Nephron progenitor cell (in vitro differentiated cells): Measurements from ENCODE around the gene DFFB.
"Not testable (repeated sequence)": the region's sequence is repeated elsewhere in the genome, so short reads cannot be mapped to it uniquely, and the experiment has no call there.

Source experiments
- DNase-seq: peaks from one replicate; pipeline ENCODE4 v3.0.0; 2021
- H3K27ac Mint-ChIP-seq: 2 replicates; pipeline ENCODE4 v1.8.0; 2021; ENCODE audit warnings: mild to moderate bottlenecking, moderate library complexity, mixed read lengths
- H3K27me3 Mint-ChIP-seq: 2 replicates; pipeline ENCODE4 v1.8.0; 2021; ENCODE audit warnings: mild to moderate bottlenecking, low read depth, mixed read lengths; ENCODE audit not compliant: poor library complexity
- H3K36me3 Mint-ChIP-seq: 2 replicates; pipeline ENCODE4 v1.8.0; 2021; ENCODE audit warnings: low read depth, mixed read lengths
- H3K4me1 Mint-ChIP-seq: 2 replicates; pipeline ENCODE4 v1.8.0; 2021; ENCODE audit warnings: mixed read lengths
- H3K4me3 Mint-ChIP-seq: 2 replicates; pipeline ENCODE4 v1.8.0; 2021; ENCODE audit warnings: mild to moderate bottlenecking, moderate library complexity, mixed read lengths
- H3K9me3 Mint-ChIP-seq: 2 replicates; pipeline ENCODE4 v1.8.0; 2021; ENCODE audit warnings: mild to moderate bottlenecking, moderate library complexity, mixed read lengths
- CTCF ChIP-seq: fragments of 200-600 bp; sonication (generic); IDR thresholded peaks from 2 replicates; pipeline ENCODE4 v1.5.0; 2021; ENCODE audit warnings: antibody characterized with exemption

Gene DFFB, protein sequence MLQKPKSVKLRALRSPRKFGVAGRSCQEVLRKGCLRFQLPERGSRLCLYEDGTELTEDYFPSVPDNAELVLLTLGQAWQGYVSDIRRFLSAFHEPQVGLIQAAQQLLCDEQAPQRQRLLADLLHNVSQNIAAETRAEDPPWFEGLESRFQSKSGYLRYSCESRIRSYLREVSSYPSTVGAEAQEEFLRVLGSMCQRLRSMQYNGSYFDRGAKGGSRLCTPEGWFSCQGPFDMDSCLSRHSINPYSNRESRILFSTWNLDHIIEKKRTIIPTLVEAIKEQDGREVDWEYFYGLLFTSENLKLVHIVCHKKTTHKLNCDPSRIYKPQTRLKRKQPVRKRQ

DNA sequence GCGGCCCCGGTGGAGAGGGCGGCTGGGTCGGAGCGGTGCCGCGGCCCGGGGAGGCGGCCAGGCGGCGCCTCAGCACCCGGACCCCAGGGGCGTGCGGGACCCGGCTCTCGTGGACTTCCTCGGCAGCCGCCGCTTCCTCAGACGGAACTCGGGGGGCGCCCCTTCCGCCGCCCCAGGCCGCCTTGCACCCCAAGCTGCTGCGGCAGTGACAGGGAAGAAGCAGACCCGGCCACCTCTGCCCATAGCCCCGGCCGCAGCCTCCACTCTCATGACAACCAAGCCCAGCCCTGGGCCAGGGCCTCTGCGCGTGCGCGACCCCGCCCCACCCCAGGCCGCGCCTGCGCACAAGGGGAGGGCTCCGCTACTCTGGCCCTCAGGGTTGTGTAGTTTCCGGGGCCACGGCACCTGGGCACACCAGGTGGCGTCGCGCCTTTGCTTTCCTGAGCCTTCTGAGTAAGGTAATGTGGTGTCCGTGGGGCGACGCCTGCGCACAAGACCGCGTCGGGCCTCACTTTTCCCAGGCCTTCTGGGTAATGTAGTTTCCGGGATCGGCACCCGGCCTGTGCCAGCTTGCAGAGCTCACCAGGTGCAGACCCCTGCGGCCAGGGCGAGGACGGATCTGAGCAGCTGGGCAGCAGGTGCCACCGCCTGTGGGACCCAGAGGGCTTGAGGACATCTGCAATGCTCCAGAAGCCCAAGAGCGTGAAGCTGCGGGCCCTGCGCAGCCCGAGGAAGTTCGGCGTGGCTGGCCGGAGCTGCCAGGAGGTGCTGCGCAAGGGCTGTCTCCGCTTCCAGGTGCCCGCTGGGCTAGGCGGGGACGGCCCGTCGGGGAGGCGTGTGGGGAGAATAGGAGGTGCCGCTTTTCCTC, at the start of gene DFFB, which contains the start of gene CEP104:
Gene DFFB (plus strand): TSS at position 554 of the 868 bp plus-strand sequence. CDS start 128 bp downstream, at position 682.
Gene CEP104 (minus strand): TSS at position 289 of the 868 bp plus-strand sequence. CDS start 4,804 bp downstream, outside the sequence.
- peaks cover 14% of the 10 kb centered on the region for H3K36me3 Mint-ChIP-seq
- peak; percentile 93 for DNase-seq
- TF ChIP-seq CTCF: no peak
- H3K27ac Mint-ChIP-seq: no peak within 1 kb of the TSS
- H3K4me1 Mint-ChIP-seq: peaks cover 27% of the 10 kb centered on the region
- H3K27me3 Mint-ChIP-seq: peaks cover 17% of the 10 kb centered on the region
- peak within 1 kb of the TSS; percentile 95 for H3K4me3 Mint-ChIP-seq
- no peaks in the 10 kb centered on the region for H3K9me3 Mint-ChIP-seq

- no peak for DNase-seq
- TF ChIP-seq CTCF: no peak
- H3K4me3 Mint-ChIP-seq: no peak overlapping the region
- H3K9me3 Mint-ChIP-seq: peaks cover 58% of the 10 kb centered on the region
- peaks cover 16% of the 10 kb centered on the region for H3K27me3 Mint-ChIP-seq
- peaks cover 11% of the 10 kb centered on the region for H3K36me3 Mint-ChIP-seq
- H3K4me1 Mint-ChIP-seq: peaks cover 29% of the 10 kb centered on the region
- no peak overlapping the region for H3K27ac Mint-ChIP-seq
These were observed 49.5 kb upstream of the DFFB start for GRCh38 chr1:3807769-3808168.

- Mint-ChIP-seq H3K27me3 (peaks cover 11% of the 10 kb centered on the region), H3K27ac (no peak overlapping the region), H3K36me3 (peaks cover 17% of the 10 kb centered on the region), H3K9me3 (peaks cover 46% of the 10 kb centered on the region), H3K4me3 (no peak overlapping the region), H3K4me1 (peaks cover 16% of the 10 kb centered on the region)
- no peak for TF ChIP-seq CTCF
- DNase-seq: no peak
These were observed 47.6 kb upstream of the DFFB start for GRCh38 chr1:3809680-3810079.

DNA sequence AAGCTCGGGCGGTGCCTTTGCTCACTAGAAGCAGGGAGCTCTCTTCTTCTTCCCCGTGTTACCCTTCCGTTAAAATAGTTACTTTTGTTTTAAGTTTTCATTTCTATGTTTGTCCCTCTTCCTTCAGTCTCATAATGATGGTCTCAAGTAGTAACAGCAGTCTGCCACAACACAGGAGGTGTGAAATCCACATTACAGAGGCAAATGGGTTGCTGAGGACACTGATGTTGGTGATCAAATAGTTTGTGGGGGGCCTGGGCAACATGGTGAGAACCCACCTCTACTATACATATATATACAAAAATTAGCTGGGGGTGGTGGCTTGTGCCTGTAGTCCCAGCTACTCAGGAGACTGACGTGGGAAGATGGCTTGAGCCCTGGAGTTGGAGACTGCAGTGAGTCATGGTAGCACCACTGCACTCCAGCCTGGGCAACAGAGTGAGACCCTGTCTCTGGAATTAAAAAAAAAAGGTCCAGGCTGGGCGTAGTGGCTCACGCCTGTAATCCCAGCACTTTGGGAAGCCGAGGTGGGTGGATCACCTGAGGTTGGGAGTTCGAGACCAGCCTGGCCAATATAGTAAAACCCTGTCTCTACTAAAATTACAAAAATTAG, 47.0 kb upstream of the DFFB start:
- not testable (repeated sequence) for H3K27me3 Mint-ChIP-seq
- peaks cover 20% of the 10 kb centered on the region for H3K36me3 Mint-ChIP-seq

GRCh38 chr1:3811595-3811911, 45.7 kb upstream of the DFFB start:
- DNase-seq: no peak
- Mint-ChIP-seq H3K4me3 (no peak overlapping the region), H3K9me3 (peaks cover 28% of the 10 kb centered on the region), H3K27me3 (peaks cover 5% of the 10 kb centered on the region), H3K27ac (no peak overlapping the region), H3K36me3 (peaks cover 16% of the 10 kb centered on the region), H3K4me1 (peaks cover 6% of the 10 kb centered on the region)
- no peak for TF ChIP-seq CTCF

More for the DNA sequence above, 47.0 kb upstream of the DFFB start:
- peaks cover 41% of the 10 kb centered on the region for H3K9me3 Mint-ChIP-seq
- not testable (repeated sequence) for H3K4me3 Mint-ChIP-seq, H3K27ac Mint-ChIP-seq, DNase-seq
- peaks cover 11% of the 10 kb centered on the region for H3K4me1 Mint-ChIP-seq

DNA sequence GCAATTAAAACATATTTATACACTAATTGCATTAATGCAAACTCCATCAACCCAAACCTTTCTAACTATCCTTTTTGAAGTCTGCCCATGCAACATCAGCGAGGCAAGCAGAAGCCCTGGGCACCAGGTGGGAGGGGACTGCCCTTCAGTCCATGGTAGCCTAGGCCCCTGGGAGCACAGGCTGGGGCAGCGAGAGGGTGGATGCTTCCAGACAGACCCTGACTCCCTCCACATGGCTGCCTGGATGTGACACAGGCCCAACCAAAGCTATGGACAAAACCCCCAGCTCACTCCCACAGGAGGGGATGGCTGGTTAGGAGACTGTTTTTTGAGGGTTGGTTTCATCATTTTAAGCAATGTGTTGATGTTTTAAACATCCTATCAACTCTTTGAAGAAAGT, 43.2 kb upstream of the DFFB start:
- H3K36me3 Mint-ChIP-seq: peaks cover 16% of the 10 kb centered on the region
- peaks cover 5% of the 10 kb centered on the region for H3K27me3 Mint-ChIP-seq
- peaks cover 6% of the 10 kb centered on the region for H3K9me3 Mint-ChIP-seq
- H3K27ac Mint-ChIP-seq: peak overlapping the region; percentile 75
- H3K4me3 Mint-ChIP-seq: no peak overlapping the region
- TF ChIP-seq CTCF: no peak
- DNase-seq: no peak
- H3K4me1 Mint-ChIP-seq: peaks cover 6% of the 10 kb centered on the region
